Stimulated activated CD8-positive, alpha-beta memory T cell treated with anti-CD3 and anti-CD28 coated beads, Interleukin-15, amount 100 ng/mL, for 1 hour (primary cell): ENCODE data around the gene METTL6.
"Not testable (repeated sequence)": the region's sequence is repeated elsewhere in the genome, so short reads cannot be mapped to it uniquely, and the experiment has no call there.

ENCODE experiments used
- DNase-seq: peaks from one replicate; pipeline ENCODE4 v3.0.0-alpha.2; 2020; ENCODE audit warnings: low read depth

METTL6 gene

GRCh38 chr3:15427182-15427880 lies at the start of gene METTL6, which contains the start of gene EAF1:
METTL6 (minus strand) TSS chr3:15427544; CDS start chr3:15426511, 1,033 bp downstream.
EAF1 (plus strand) TSS chr3:15427598; CDS start chr3:15427780, 182 bp downstream.
- DNase-seq, result peak; percentile 74

- DNase-seq, result no peak
These were observed 49.0 kb upstream of the METTL6 start for GRCh38 chr3:15476378-15476777.

GRCh38 chr3:15475161-15475560 lies 47.8 kb upstream of the METTL6 start:
- DNase-seq, result no peak

GRCh38 chr3:15471861-15472260 lies 44.5 kb upstream of the METTL6 start:
- no peak for DNase-seq

GRCh38 chr3:15470849-15471248 lies 43.5 kb upstream of the METTL6 start:
- DNase-seq, result no peak

GRCh38 chr3:15470261-15470660 lies 42.9 kb upstream of the METTL6 start:
- DNase-seq, result no peak

GRCh38 chr3:15467227-15468181 lies 40.2 kb upstream of the METTL6 start:
- DNase-seq, result no peak

- DNase-seq, result no peak
These were observed 38.7 kb upstream of the METTL6 start for GRCh38 chr3:15465876-15466585.

- no peak for DNase-seq
These were observed 35.1 kb upstream of the METTL6 start for GRCh38 chr3:15462451-15462850.

- no peak for DNase-seq
These were observed 33.7 kb upstream of the METTL6 start for GRCh38 chr3:15460891-15461531.

GRCh38 chr3:15458212-15458780 lies 31.0 kb upstream of the METTL6 start:
- no peak for DNase-seq

GRCh38 chr3:15456915-15457314 lies 29.6 kb upstream of the METTL6 start:
- DNase-seq, result not testable (repeated sequence)

- DNase-seq, result no peak
These were observed 29.0 kb upstream of the METTL6 start for GRCh38 chr3:15456321-15456720.

GRCh38 chr3:15455756-15456155 lies 28.4 kb upstream of the METTL6 start:
- no peak for DNase-seq

GRCh38 chr3:15454965-15455364 lies 27.6 kb upstream of the METTL6 start:
- no peak for DNase-seq

GRCh38 chr3:15453991-15454625 lies 26.8 kb upstream of the METTL6 start:
- no peak for DNase-seq

GRCh38 chr3:15453501-15453900 lies 26.2 kb upstream of the METTL6 start:
- no peak for DNase-seq

GRCh38 chr3:15452961-15453360 lies 25.6 kb upstream of the METTL6 start:
- no peak for DNase-seq

- no peak for DNase-seq
These were observed 24.8 kb upstream of the METTL6 start for GRCh38 chr3:15452156-15452555.

GRCh38 chr3:15451216-15452113 lies 24.1 kb upstream of the METTL6 start:
- no peak for DNase-seq
